Uterus (tissue), 4 donors: ENCODE measurements around the gene TNPO2. TPM values are rescaled to one million over a fixed set of nuclear protein-coding genes. Genes with fewer than 3 reads are reported as not detected.

Experiments used
- DNase-seq, 2 donors: peaks; one replicate each; pipeline ENCODE4 v3.0.0-alpha.2; 2019 to 2020
- H3K27ac ChIP-seq, 2 donors: fragments of 200-600 bp; sonication (generic); 1 replicate in 1 of 2; 2 replicates in 1 of 2; pipeline ENCODE4 v1.5.1; 2016 to 2018
- H3K27me3 ChIP-seq, 2 donors: fragments of 200-600 bp; sonication (generic); one replicate each; pipeline ENCODE4 v1.5.1; 2018 to 2019; ENCODE audit warnings: control low read depth in 1 of 2
- H3K36me3 ChIP-seq, 2 donors: fragments of 200-600 bp; sonication (generic); one replicate each; pipeline ENCODE4 v1.5.1; 2019; ENCODE audit warnings: control low read depth in 1 of 2
- H3K4me1 ChIP-seq, 2 donors: fragments of 200-600 bp; sonication (generic); one replicate each; pipeline ENCODE4 v1.5.1; 2018 to 2019; ENCODE audit warnings: control low read depth in 1 of 2
- H3K4me3 ChIP-seq, 2 donors: fragments of 200-600 bp; sonication (generic); 1 replicate in 1 of 2; 2 replicates in 1 of 2; pipeline ENCODE4 v1.5.1; 2018 to 2019; ENCODE audit warnings: mild to moderate bottlenecking in 1 of 2
- H3K9me3 ChIP-seq, 2 donors: fragments of 200-600 bp; sonication (generic); one replicate each; pipeline ENCODE4 v1.5.1; 2019; ENCODE audit warnings: control low read depth in 1 of 2
- POLR2A ChIP-seq, 2 donors: fragments of 450-650 bp; IDR thresholded peaks; one replicate each; pipeline ENCODE4 v1.6.1; 2016; ENCODE audit warnings: antibody characterized with exemption in 2 of 2, mild to moderate bottlenecking in 1 of 2, moderate library complexity in 1 of 2
- intact Hi-C: fragments of 100-400 bp; cut with DNase I; formaldehyde crosslinking; loops from one replicate; pipeline ENCODE4 v1.15.1; 2023; ENCODE audit warnings: low total_unique reads
- total RNA-seq, 4 donors: library from RNA; depleted of rRNA in 3 of 4; stranded (reverse); fragments of >200 nt in 3 of 4; gene quantifications; one replicate each; pipeline versions ENCODE4 v1.1.0 to v1.2.4, GENCODE V29; 2014 to 2023
- TF ChIP-seq, protein P1 (sequence below), 4 experiments: fragments of 200-600 bp in 2 of 4; fragments of 450-650 bp in 2 of 4; sonication (generic) in 2 of 4; IDR thresholded peaks; one replicate each; pipeline ENCODE4 v1.5.1; 2016 to 2019; ENCODE audit warnings: antibody characterized with exemption in 4 of 4, mild to moderate bottlenecking in 2 of 4, moderate library complexity in 1 of 4
- donor health status: DM: yes; HTN: yes; CAD: no.

TNPO2 gene
- total RNA-seq, 4 donors from 2014 or later, result 29.7 to 92.9 (median 71.2) TPM

GRCh38 chr19:12737835-12738351 lies 14.2 kb upstream of the TNPO2 start:
- H3K4me1 ChIP-seq, result peaks cover 5 to 13% of the 10 kb centered on the region in 2 donors
- peak overlapping the region; percentile 87 for H3K27ac ChIP-seq
- H3K9me3 ChIP-seq, result no peaks in the 10 kb centered on the region
- TF ChIP-seq, protein P1, sequence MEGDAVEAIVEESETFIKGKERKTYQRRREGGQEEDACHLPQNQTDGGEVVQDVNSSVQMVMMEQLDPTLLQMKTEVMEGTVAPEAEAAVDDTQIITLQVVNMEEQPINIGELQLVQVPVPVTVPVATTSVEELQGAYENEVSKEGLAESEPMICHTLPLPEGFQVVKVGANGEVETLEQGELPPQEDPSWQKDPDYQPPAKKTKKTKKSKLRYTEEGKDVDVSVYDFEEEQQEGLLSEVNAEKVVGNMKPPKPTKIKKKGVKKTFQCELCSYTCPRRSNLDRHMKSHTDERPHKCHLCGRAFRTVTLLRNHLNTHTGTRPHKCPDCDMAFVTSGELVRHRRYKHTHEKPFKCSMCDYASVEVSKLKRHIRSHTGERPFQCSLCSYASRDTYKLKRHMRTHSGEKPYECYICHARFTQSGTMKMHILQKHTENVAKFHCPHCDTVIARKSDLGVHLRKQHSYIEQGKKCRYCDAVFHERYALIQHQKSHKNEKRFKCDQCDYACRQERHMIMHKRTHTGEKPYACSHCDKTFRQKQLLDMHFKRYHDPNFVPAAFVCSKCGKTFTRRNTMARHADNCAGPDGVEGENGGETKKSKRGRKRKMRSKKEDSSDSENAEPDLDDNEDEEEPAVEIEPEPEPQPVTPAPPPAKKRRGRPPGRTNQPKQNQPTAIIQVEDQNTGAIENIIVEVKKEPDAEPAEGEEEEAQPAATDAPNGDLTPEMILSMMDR (IDR thresholded peaks at IDR 0.05), result no peak
- no peak for TF ChIP-seq POLR2A (IDR thresholded peaks at IDR 0.05)
- H3K27me3 ChIP-seq, result no peaks in the 10 kb centered on the region
- H3K36me3 ChIP-seq, result no peaks in the 10 kb centered on the region
- DNase-seq, result no peak
- peak overlapping the region; percentile 63 to 83 for H3K4me3 ChIP-seq
- intact Hi-C loops, result no loop called here

- TF ChIP-seq, protein P1 (IDR thresholded peaks at IDR 0.05), result peak in 2 of 4 experiments; percentile 25 to 44
- peak in 1 of 2 donors; percentile 39 for TF ChIP-seq POLR2A (IDR thresholded peaks at IDR 0.05)
- H3K27me3 ChIP-seq, result no peaks in the 10 kb centered on the region
These were observed 13.5 kb upstream of the TNPO2 start, which contains the start of gene GET3 for GRCh38 chr19:12736995-12737834. Gene GET3, plus strand, starts transcription at chr19:12737497. Its CDS starts 9 bp downstream, at chr19:12737506.

GRCh38 chr19:12733369-12734214 lies 9.9 kb upstream of the TNPO2 start:
- no peaks in the 10 kb centered on the region for H3K27me3 ChIP-seq
- intact Hi-C loops, result no loop called here
- peaks cover 8 to 21% of the 10 kb centered on the region in 2 donors for H3K4me1 ChIP-seq
- TF ChIP-seq, protein P1 (IDR thresholded peaks at IDR 0.05), result no peak
- H3K36me3 ChIP-seq, result no peaks in the 10 kb centered on the region
- H3K4me3 ChIP-seq, result peak overlapping the region; percentile 54 to 81
- H3K27ac ChIP-seq, result peak overlapping the region; percentile 86 to 88
- no peaks in the 10 kb centered on the region for H3K9me3 ChIP-seq
- DNase-seq, result no peak

More at GRCh38 chr19:12736995-12737834, 13.5 kb upstream of the TNPO2 start, which contains the start of gene GET3:
- intact Hi-C loops, result no loop called here
- H3K4me3 ChIP-seq, result peak within 1 kb of the TSS; percentile 63 to 83
- H3K4me1 ChIP-seq, result peaks cover 8 to 19% of the 10 kb centered on the region in 2 donors
- DNase-seq, result peak; percentile 74 to 97
- H3K9me3 ChIP-seq, result no peaks in the 10 kb centered on the region
- peak within 1 kb of the TSS; percentile 87 for H3K27ac ChIP-seq
- no peaks in the 10 kb centered on the region for H3K36me3 ChIP-seq

DNA sequence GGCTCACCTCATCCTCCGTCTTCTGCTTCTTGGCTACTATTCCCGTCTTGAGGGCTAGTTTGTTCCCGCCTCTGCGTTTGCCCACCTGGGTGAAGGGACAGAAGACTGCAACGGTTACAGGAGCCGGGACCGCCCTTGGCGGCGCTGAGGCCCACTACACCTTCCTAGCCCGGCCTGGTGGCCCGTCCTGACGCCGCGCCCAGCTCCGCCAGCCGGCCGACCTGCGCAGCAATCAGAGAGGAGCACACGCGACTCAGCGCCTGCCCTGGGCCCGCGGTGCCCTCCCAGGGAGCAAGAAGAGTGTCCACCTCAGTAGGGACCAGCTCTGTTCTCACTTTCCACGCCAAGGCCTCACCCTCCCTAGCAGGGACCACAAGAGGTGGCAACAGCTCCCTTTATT lies 7.6 kb upstream of the TNPO2 start:
- intact Hi-C loops, result no loop called here
- Histone ChIP-seq H3K27me3 (no peaks in the 10 kb centered on the region), H3K27ac (no peak overlapping the region), H3K4me3 (no peak overlapping the region), H3K36me3 (no peaks in the 10 kb centered on the region), H3K4me1 (peaks cover 8 to 15% of the 10 kb centered on the region in 2 donors), H3K9me3 (no peaks in the 10 kb centered on the region)
- no peak for DNase-seq
- no peak for TF ChIP-seq POLR2A (IDR thresholded peaks at IDR 0.05)
- TF ChIP-seq, protein P1 (IDR thresholded peaks at IDR 0.05), result no peak
